WI38 (cell line): ENCODE data around the gene PTPN13.

Experiments used
- H3K4me3 ChIP-seq: 2 replicates; pipeline ENCODE4 v1.5.1; 2011; ENCODE audit warnings: low read depth, mild to moderate bottlenecking, control low read depth, low read length
- CTCF ChIP-seq: IDR thresholded peaks from 2 replicates; pipeline ENCODE4 v1.5.1; 2012; ENCODE audit warnings: low read depth, mild to moderate bottlenecking, control low read depth, low read length

Gene PTPN13

GRCh38 chr4:86810847-86811246 is 216.7 kb downstream of the PTPN13 start:
- TF ChIP-seq CTCF, result no peak
- H3K4me3 ChIP-seq, result no peak overlapping the region

- H3K4me3 ChIP-seq, result no peak overlapping the region
- no peak for TF ChIP-seq CTCF
Measured at GRCh38 chr4:86815653-86816052, 221.5 kb downstream of the PTPN13 start.

GRCh38 chr4:86816501-86817273 is 222.6 kb downstream of the PTPN13 start:
- TF ChIP-seq CTCF, result no peak
- H3K4me3 ChIP-seq, result no peak overlapping the region

GRCh38 chr4:86818211-86818610 is 224.1 kb downstream of the PTPN13 start:
- no peak for TF ChIP-seq CTCF
- H3K4me3 ChIP-seq, result no peak overlapping the region

- TF ChIP-seq CTCF, result no peak
- no peak overlapping the region for H3K4me3 ChIP-seq
Measured at GRCh38 chr4:86818841-86819240, 224.7 kb downstream of the PTPN13 start.

- TF ChIP-seq CTCF, result no peak
- no peak overlapping the region for H3K4me3 ChIP-seq
Measured at GRCh38 chr4:86819561-86819960, 225.4 kb downstream of the PTPN13 start.

GRCh38 chr4:86821151-86821550 is 227.0 kb downstream of the PTPN13 start:
- no peak for TF ChIP-seq CTCF

More at GRCh38 chr4:86821151-86821550, 227.0 kb downstream of the PTPN13 start:
- no peak overlapping the region for H3K4me3 ChIP-seq
